Activated CD8-positive, alpha-beta memory T cell treated with anti-CD3 and anti-CD28 coated beads for 36 hours (primary cell): Measurements from ENCODE around the gene ECHDC1. TPM values are rescaled to one million over a fixed set of nuclear protein-coding genes. Genes with fewer than 3 reads are reported as not detected.
"Not testable (repeated sequence)": the region's sequence is repeated elsewhere in the genome, so short reads cannot be mapped to it uniquely, and the experiment has no call there.

ENCODE experiments used
- CTCF ChIA-PET: fragments of 350-600 bp; sonication (Branson Sonifier 250); formaldehyde crosslinking; loops from one replicate; lab custom pipeline; 2021; ENCODE audit warnings: antibody characterized with exemption; lab: Charles Lee
- POLR2A ChIA-PET: fragments of 350-600 bp; sonication (Branson Sonifier 250); formaldehyde crosslinking; loops from one replicate; lab custom pipeline; 2021; ENCODE audit warnings: antibody characterized with exemption; lab: Charles Lee
- total RNA-seq, 2 experiments: library from RNA; stranded (reverse); gene quantifications; one replicate each; pipeline ENCODE4 v1.2.3, GENCODE V29; 2021

ECHDC1 gene
- total RNA-seq, 2 experiments from 2014 or later: 69.5 to 72.9 TPM

DNA sequence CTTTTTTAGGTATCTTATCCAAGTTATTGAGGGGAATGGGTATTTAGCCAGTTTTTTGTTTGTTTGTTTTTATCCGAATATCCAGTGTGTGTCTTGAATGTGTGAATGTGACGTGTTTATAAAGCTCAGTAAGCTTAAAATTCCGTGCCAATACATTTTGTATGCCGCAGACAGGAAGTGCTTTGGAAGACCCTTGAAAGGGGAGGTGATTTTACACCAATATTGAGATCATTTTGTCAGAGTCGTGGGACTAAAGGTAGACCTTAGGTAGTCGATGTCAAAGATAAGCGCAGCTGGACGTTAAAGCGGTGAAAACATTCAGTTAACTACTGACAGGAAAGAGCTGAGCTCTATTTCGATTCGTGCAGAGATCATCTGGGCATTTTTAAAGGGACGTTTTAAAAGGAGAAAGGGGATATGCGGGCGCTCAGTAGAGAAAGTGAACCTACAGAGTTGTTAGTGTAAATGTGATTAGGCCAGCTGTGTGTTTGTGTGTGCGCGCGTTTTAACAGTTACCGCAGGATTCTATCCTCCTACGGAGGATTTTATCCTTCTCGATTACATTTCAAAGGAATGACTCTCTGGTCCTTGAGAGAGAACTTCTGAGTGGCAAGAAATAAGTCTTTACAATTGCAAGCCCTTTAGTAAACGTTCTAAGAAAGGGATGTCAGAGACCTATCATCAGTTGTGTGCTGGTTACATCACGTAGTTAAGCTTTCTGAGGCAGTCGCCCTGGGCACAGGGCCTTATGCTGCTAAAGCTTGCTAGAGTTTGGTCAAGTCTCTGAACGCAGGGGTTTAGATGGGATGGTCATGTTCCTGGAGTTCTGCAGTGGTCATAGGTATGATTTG is 625 bp upstream of the ECHDC1 start:
- ChIA-PET CTCF (no interaction called here), POLR2A (interaction anchor here (0.7 to 1.6 kb wide), 2 partner anchors 78 to 1525 kb away, joined by 3 to 8 read pairs; partner anchors contain the start of gene RNF146)

- ChIA-PET POLR2A (interaction anchor here (1.0 kb wide), 1 partner anchor 76 kb away, joined by 3 read pairs; no protein-coding TSS in a partner anchor), CTCF (no interaction called here)
These were observed 988 bp downstream of the ECHDC1 start for GRCh38 chr6:127342296-127342945.

GRCh38 chr6:127341471-127342202 is 1.8 kb downstream of the ECHDC1 start:
- CTCF ChIA-PET: no interaction called here
- POLR2A ChIA-PET: interaction anchor here (0.7 to 1.0 kb wide), 2 partner anchors 75 to 1381 kb away, joined by 3 to 6 read pairs; no protein-coding TSS in a partner anchor

DNA sequence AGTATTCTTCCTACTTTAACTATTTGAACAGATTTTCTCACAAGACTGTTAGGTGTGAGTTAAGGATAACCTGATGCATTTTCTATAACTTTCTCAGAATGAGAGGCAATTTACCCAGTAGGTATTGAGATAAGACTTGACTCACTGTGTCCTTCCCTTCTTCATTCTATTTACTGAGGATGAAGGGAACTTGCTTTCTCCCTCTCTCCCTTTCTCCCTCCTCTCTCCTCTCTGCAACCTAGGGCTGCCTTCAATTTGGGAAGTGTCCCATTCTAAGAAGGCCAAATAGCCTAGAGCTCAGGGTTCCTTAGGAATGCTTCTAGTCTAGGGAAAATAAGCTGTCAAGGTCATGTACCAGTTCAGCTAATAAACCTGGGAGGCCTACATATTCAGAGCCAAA is 3.2 kb downstream of the ECHDC1 start:
- ChIA-PET POLR2A (no interaction called here), CTCF (no interaction called here)

GRCh38 chr6:127338936-127339335 is 4.5 kb downstream of the ECHDC1 start:
- ChIA-PET POLR2A (no interaction called here), CTCF (no interaction called here)

- ChIA-PET CTCF (interaction anchor here (2.0 kb wide), 1 partner anchor 10 kb away, joined by 6 read pairs; no protein-coding TSS in a partner anchor), POLR2A (no interaction called here)
These were observed 10.9 kb downstream of the ECHDC1 start for GRCh38 chr6:127332383-127332961.

- POLR2A ChIA-PET, CTCF ChIA-PET: not testable (repeated sequence)
These were observed 12.2 kb downstream of the ECHDC1 start for GRCh38 chr6:127331256-127331655.

- ChIA-PET POLR2A (no interaction called here), CTCF (no interaction called here)
These were observed 15.3 kb downstream of the ECHDC1 start for GRCh38 chr6:127328043-127328609.

GRCh38 chr6:127319686-127320085 is 23.7 kb downstream of the ECHDC1 start:
- ChIA-PET POLR2A (no interaction called here), CTCF (no interaction called here)

DNA sequence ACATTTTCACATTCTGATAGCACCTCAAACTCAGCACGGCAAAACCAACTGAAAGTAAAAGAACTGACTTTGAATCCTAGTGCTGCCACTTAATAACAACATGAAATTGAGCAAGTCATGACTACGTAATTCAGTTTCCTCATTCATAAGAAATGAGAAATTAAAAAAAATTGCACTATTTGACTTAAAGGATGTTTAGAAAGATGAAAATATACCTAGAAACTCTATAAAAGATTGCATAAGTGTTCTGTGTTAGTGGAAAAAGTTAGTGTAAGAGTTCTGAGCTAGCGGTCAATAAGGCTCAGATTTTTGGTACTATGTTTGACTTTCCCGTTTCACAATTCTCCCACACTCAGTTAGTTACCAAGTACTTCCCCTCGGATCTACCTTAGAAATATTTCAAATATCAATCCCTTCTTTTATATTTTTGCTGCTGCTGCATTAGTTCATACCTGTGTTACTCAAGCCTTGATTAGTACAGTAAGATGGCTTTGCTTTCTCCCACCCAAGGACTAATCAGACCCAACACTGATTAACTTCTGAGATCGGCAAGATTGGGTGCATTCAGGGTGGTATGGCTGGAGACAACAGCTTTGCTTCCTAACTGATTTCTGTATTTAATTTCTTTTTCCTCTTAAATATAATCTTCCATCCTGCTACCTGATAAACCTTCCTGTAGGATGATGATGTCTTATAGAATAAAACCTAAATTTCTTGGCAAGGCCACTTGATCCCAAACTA is 25.9 kb downstream of the ECHDC1 start:
- CTCF ChIA-PET: no interaction called here
- POLR2A ChIA-PET: no interaction called here

GRCh38 chr6:127305741-127306140 is 37.7 kb downstream of the ECHDC1 start:
- CTCF ChIA-PET: no interaction called here
- POLR2A ChIA-PET: no interaction called here

DNA sequence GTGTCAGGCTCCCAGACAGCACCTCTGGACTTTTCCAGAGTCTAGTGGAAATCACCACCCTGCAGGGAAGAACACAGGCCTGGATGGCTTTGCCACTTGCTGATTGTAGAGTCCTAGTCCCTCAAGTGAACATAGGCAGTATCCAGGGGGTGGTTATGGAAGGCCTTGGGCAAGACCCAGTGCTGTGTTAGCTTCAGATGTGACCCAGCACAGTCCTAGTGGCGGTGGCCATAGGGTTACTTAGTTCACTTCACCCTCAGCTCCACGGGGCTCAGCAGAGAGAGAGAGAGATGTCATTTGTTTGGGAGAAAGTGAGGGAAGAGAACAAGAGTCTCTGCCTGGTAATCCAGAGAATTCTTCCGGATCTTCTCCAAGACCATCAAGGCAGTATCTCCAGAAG is 39.5 kb downstream of the ECHDC1 start:
- POLR2A ChIA-PET: no interaction called here
- CTCF ChIA-PET: interaction anchor here (0.9 to 2.1 kb wide), 3 partner anchors 11 to 160 kb away, joined by 3 to 7 read pairs (median 3); no protein-coding TSS in a partner anchor

- CTCF ChIA-PET: interaction anchor here (0.9 to 2.1 kb wide), 4 partner anchors 12 to 161 kb away, joined by 3 to 7 read pairs (median 4); no protein-coding TSS in a partner anchor
These were observed 40.4 kb downstream of the ECHDC1 start for GRCh38 chr6:127302728-127303660.

DNA sequence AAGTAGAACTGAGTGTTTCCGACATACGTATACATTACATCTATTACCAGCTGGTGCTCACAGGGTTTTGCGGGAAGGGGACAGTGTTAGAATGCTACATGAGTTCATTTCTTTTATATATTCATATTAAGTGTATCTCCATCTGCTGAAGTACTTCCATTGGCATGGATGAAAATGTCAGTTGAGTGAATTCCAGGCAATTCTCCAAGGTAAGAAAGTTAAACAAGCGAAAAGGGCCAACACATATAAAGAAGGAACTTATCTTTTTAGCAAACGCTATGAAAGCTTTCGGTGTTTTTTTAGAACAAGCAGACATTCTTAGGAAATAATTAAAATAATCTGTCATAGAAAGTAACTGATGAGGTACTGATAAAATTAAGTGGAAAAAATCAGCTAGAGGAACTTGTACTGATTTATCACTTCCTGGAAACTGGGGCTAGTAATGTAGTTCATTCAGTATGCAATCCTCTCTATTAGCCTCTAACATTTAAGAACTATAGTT is 42.2 kb downstream of the ECHDC1 start:
- POLR2A ChIA-PET: no interaction called here
- CTCF ChIA-PET: no interaction called here

More at GRCh38 chr6:127302728-127303660, 40.4 kb downstream of the ECHDC1 start:
- POLR2A ChIA-PET: no interaction called here

DNA sequence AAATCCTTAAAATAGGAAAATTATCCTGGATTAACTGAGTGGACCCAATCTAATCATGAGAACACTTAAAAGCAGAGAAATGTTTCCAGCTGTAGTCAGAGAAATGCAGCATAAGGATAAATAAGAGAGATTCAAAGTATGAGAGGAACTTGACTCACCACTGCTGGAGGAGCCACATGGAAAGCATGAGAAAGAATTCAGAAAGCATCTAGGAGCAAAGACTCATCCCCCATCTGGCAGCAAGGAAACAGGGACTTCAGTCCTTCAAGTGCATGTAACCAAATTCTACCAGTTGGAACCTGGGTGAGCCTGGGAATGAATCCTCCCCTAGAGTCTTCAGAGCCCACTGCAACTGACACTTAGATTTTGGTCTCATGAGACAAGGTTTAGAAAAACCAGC is 43.0 kb downstream of the ECHDC1 start:
- ChIA-PET CTCF (interaction anchor here (1.1 kb wide), 1 partner anchor 239 kb away, joined by 3 read pairs; no protein-coding TSS in a partner anchor), POLR2A (no interaction called here)

DNA sequence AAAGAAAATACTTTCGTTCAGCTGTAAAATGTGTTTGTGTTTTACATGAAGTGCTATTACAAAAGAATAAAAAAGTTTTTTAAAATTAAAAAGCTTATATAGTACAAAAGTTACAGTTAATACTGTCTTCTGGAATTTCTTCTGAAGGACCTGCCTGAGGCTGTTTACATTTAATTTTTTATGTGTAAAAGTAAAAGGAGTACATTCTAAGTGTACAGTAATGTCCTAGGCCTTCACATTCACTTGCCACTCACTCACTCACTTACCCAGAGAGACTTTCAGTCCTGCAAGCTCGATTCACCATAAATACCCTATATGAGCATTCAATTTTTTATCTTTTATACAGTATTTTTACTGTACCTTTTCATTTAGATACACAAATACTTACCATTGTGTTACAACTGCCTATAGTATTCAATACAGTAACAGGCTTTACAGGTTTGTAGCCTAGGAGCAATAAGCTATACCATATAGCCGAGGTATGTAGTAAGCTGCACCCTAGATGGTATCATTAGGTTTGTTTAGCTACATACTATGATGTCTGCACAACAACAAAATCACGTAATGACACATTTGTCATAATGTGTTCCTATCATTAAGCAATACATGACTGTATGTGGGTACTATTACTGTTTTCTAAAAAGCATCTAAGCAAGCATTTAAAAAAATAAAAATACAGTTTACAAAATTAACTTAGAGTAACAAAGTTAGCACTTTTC is 43.7 kb downstream of the ECHDC1 start:
- ChIA-PET CTCF (interaction anchor here (1.1 kb wide), 1 partner anchor 239 kb away, joined by 3 read pairs; no protein-coding TSS in a partner anchor), POLR2A (no interaction called here)
